Fibroblast of skin of left biceps (primary cell): ENCODE results near the gene NPM3.
"Not testable (repeated sequence)": the region's sequence is repeated elsewhere in the genome, so short reads cannot be mapped to it uniquely, and the experiment has no call there.

ENCODE experiments used
- DNase-seq, 2 experiments: peaks; one replicate each; pipeline ENCODE4 v3.0.0-alpha.2; 2013; ENCODE audit warnings: low read depth in 2 of 2

The NPM3 gene

DNA sequence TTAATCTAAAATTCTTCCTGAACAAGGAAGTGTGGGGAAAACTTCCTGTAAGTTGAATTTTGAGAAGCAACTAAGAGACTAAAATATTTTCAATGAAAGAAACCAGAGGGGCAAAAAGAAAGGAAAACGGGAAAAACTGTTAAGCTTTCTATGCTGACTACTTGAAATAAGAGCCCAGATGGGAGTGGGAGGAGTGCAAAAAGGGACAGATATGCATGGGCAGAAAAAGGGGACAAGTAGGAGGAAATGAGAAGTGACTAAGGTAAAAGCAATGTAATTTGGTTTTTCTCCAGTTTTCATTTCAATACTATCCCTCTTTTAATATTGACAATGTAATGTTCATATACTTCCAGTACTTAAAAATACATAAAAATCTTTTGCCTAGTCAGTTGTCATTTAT lies 23.9 kb upstream of the NPM3 start:
- DNase-seq: no peak

DNA sequence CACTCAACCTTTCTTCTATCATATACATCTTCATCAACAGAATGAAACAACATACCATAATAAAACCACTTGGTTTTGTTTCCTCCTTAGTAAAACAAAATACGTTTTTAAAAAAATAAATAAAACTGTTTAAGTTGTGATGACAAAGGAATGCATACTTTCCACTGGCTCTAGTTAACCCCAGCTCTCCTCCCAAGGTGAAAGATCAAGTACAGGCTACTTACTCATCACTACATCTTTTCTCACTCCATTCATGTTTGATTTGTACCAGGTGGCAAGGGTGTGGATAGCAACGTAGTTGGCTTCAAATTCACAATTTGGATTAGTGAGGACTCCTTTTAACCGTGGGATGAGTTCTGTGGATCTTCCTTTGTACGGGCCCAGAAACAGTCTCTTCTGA lies 20.3 kb upstream of the NPM3 start:
- no peak for DNase-seq

DNA sequence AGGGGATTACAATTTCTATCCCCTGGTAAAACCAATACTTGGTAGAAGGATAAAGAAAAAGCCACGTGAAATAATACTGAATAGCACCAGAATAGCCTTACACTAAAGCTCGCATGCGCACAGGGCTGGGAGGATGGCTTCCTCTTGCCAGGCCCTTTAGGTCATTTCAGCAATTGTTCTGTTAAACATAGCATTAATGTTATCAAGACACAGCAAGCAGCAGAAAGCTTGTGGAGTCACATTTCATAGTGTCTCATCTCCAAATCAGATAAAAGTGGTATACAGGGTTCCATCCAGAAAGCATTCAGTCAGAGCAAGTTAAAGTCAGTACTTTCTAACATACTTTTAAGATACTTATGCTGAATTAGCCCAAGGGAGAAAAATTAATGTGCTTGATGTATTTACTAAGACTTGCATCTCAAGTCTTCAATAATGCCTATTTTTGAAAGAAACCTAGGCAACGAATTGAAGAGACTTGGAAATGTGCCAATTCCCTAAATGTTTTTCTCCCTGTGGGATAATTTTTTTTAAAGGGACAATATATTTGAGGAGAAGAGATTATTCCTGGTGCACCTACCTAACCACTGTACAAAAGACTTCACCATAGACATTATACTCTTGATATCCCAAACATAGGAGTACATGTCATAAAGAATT lies 14.3 kb upstream of the NPM3 start:
- no peak for DNase-seq

DNA sequence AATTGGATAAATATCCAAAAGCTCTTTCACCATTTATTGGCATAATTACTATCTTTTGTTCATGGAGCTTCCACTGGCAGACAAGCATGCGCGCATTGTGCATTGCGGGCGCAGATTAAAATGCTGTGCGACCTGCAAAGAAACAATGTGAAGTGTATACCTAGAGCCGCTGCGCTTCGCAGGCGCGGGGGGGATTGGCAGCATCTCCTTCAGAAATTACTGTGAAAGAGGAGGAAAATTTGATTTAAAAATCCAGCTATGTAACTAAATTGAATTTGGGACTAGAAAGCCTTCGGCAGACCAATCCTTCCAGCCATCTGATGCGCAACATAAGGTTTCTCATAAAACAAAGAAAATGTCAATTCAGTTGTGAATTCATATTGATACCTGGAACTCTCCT lies 10.3 kb upstream of the NPM3 start:
- no peak for DNase-seq

GRCh38 chr10:101789686-101790085 lies 6.4 kb upstream of the NPM3 start:
- DNase-seq: no peak

DNA sequence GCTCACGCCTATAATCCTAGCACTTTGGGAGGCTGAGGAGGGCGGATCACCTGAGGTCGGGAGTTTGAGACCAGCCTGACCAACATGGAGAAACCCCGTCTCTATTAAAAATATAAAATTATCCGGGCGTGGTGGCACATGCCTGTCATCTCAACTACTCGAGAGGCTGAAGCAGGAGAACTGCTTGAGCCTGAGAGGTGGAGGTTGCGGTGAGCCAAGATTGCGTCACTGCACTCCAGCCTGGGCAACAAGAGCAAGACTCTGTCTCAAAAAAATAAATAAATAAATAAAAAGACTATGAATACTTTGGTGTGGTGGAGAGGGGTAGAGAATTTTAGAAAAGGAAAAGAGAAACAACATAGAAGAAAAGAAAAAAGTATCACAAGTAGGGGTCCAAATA lies 6.0 kb upstream of the NPM3 start:
- DNase-seq: not testable (repeated sequence)

DNA sequence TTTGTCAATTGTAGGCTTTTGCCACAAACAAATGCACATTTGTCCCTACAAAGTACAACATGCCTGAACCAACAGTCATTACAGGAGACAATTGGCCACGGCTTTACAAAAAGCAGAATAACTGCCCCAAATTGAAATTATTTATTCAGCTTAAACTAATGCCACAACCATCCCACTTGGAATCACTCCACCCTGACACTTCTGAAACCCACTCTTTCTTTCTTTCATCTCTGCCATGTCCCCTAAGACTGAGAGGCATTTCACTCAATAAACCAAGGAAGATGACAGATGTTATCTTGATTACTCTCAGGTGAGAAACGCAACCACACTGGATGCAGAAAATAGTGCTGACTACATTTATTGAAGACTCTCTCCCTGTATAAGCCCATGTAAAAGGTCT lies 2.6 kb upstream of the NPM3 start:
- DNase-seq: no peak

DNA sequence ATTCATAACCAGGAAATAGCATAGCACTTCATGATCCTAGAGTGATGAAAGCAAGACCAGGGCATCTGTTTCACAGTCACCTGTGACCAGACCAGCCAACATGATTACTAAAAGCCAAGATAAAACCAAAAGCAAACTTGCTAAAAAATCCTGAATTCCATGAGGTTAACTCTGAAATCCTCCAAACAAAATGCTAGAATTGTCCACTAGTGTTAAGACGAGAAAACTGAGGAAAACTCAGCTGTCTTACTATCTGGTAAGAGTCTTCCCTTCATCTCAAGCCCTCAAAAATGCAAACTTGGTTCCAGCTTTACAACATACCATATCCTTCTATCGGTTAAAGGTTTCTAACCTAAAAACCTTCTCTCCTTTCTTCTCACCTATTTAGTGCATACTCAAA lies 1.3 kb upstream of the NPM3 start:
- DNase-seq: no peak

DNA sequence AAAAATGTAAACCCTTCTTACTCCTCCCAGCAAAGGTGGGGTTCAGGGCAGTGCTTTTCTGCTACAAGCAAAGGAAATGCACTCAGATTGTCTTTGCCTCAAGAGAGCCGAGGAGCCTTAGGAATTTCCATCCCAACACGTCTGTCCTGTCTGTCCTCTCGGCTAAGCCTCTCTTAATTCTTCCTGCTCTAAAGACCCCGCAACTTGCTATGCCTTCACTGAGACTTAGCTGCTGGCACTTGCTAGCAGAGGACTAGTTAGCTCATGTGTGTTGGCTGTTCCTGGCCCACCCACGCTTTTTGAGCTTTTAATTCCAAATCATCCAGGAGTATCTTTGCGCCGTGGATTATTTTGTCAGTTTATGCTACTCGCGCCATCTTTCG lies 481 bp upstream of the NPM3 start:
- no peak for DNase-seq

GRCh38 chr10:101781984-101782810 lies 1.0 kb downstream of the NPM3 start:
- DNase-seq: no peak

DNA sequence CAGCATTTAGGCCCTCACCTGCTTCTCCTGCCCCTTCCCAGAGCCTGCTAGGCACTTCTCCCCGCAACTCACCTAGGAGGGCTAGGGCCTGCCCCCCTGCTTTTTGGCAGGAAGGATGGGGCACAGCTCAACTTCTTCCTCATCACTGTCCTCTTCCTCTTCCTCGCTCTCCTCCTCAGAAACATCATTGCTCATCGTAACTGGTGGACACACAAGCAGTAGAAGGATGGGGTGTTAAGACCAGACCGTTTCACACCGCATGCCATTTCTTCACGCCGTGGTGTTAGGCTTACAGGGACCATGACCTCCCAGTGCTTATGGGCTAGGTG lies 1.6 kb downstream of the NPM3 start:
- DNase-seq: no peak

- peak in 1 of 2 experiments; percentile 9 for DNase-seq
These were observed 2.2 kb downstream of the NPM3 start for GRCh38 chr10:101780818-101781654.

DNA sequence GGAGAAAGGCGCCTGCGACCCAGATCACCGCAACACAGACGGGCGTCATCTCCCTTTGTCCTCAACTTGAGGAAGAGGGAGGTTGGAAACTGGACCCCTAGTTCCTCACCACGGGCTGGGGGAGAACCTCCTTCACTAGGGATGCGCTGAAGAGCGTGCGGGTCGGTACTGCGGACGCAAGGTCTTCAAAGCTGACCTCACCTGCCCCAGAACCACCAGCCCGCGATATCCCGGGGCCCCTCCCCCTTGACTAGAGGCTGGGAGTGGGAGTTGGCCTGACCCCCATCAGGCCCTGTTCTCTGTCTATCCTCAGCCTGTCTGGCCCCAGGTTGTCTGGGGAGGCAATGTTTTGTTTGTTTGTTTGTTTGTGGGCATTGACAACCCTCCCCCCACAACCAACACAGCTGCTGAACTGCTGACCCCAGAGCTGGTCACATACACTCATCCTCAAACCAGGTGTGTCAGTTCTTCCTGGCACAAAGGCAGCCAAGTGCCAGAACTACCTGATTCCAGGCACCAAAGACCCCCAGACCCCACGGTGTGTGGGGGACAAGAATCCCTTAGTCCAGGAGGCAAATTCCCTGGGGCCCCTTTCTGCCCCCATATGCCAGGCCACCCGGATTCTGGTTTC lies 2.9 kb downstream of the NPM3 start:
- no peak for DNase-seq

DNA sequence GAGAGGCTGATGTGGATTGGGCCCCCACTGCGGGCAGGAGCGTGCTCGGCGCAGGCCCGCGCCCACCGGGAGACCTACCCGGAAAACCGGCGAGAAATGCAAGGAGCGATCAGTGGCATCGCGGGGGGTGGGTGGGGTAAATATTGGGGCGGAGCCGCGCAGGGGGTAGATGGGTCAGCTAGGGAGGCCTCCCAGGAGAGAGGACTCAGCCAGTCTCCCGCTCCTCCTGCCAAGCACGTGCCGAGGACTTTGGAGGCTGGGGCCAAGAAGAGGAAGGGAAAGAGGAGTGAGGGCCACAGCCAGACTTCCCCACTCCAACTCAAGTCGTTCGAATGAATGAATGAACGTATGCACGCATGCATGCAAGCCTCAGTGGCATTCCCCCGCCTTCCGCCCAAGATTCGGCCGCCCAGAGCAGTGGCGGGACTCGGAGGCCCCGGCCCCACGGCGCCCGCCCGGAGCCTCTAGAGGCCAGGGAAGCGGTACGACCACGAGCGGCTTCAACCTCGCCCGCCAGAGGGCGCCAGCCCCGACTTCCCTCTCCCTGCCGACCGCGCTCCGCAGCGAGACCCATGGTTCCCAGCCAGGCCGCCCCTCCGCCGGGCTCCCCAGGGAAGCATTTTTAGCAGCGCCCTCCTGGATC lies 3.6 kb downstream of the NPM3 start:
- DNase-seq: peak in 1 of 2 experiments; percentile 7

GRCh38 chr10:101778781-101779543 lies 4.3 kb downstream of the NPM3 start:
- DNase-seq: no peak

DNA sequence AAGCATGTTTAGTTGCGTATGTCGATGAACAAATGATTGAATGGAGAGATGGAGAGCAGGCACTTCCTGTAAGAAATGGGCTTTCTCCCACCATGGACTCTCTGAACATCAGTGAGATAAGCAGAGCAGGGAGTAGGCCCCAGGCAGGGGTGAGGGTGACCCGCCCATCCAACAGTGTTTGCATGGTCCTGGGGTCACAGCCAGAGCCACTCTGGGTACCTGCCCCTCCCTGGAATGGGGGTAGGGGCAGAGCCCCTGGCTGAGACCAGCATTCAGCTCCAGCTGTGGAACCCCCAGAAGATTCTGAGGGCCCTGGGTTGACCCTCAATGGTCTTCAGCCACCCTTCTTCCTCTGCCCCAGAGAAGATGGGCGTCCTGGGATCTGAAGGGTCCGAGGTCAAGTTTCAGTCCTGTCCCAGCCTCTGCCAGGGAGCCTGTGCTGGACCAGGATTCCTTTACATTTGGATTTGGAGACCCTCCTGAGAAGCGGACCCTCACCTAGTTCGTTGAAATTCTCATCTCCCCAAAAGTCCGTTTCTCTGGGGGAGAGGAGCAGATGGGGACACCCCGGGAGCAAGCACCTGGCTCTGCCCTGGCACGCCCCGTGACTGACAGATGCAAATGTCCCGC lies 5.0 kb downstream of the NPM3 start:
- DNase-seq: no peak

DNA sequence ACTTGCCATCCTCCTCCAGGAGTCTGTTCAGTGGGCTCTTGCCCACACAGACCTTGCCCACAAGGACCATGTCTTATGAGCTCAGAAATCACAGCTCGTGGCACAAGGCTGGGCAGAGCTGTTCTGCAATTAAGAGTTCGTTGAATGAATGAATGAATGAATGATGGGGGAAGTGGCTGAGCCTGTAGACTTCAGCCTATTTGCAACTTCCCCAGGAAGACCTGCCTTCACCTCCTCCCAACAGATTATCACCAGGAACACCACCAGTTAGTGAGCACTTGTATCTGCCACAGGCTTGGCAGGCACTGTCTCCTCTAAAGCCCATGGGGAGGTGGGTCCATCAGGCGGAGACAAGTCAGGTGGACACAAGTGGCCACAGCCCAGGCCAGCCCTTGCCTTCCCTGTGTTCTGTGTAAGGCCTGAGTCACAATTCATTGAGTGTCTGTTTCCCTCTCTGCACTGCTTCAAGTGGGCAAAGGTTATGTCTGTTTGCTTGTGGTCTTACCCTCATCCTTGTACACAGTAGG lies 5.6 kb downstream of the NPM3 start:
- DNase-seq: no peak

DNA sequence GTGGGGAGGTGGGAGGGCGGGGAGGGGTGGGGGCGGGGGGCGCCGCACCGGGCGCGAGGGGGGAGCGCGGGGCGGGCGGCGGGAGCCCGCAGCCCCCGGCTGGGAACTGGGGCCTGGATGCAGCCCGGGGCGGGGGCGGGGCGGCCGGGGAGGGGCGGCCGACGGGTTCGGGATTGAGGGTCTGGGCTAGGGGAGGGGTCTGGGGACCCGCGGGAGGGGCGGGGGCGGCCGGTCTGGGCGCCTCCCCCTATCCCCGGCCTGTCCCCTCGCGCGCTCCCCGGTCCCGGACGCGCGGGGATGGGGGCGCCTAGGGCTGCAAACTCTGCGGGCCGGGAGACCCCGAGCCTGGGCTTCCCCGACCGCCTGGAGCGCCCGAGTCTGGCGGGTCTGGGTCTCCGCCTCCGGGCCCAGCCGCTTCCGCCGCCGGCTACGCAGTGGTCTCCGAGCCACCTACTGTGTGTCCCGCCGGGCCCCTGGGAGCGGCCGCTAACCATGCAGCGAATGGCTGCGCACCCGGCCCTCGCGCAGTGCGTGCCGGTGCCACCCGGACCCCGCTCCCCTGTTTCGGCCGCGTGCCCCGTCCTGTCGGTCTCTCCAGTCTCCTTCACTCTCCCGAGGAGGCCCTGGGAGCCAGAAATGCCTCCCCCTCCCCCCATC lies 7.0 kb downstream of the NPM3 start:
- no peak for DNase-seq

- no peak for DNase-seq
These were observed 7.7 kb downstream of the NPM3 start, which contains the start of gene FGF8 for GRCh38 chr10:101775273-101776160. Gene FGF8, minus strand, starts transcription at chr10:101776114. Its CDS starts 214 bp downstream, at chr10:101775900.
